GM18858 (cell line): ENCODE results near the gene PPP1R3D.
"Not testable (repeated sequence)": the region's sequence is repeated elsewhere in the genome, so short reads cannot be mapped to it uniquely, and the experiment has no call there.

Experiments
- ATAC-seq: cut with Tn5 transposase; IDR thresholded peaks from one replicate; pipeline ENCODE4 v1.9.1; 2021; ENCODE audit not compliant: unreplicated experiment

PPP1R3D gene

GRCh38 chr20:59925359-59925758 lies 14.7 kb downstream of the PPP1R3D start:
- ATAC-seq: no peak

- no peak for ATAC-seq
Observed at GRCh38 chr20:59923514-59923913, 16.6 kb downstream of the PPP1R3D start.

- ATAC-seq: no peak
Observed at GRCh38 chr20:59920944-59921343, 19.2 kb downstream of the PPP1R3D start.

- no peak for ATAC-seq
Observed at GRCh38 chr20:59912609-59913008, 27.5 kb downstream of the PPP1R3D start.

- no peak for ATAC-seq
Observed at GRCh38 chr20:59911041-59911440, 29.1 kb downstream of the PPP1R3D start.

- ATAC-seq: no peak
Observed at GRCh38 chr20:59908855-59909254, 31.2 kb downstream of the PPP1R3D start.

GRCh38 chr20:59903621-59904020 lies 36.5 kb downstream of the PPP1R3D start:
- no peak for ATAC-seq

GRCh38 chr20:59902470-59902869 lies 37.6 kb downstream of the PPP1R3D start:
- no peak for ATAC-seq

GRCh38 chr20:59895908-59896307 lies 44.2 kb downstream of the PPP1R3D start:
- no peak for ATAC-seq

GRCh38 chr20:59891581-59891980 lies 48.5 kb downstream of the PPP1R3D start:
- no peak for ATAC-seq

- ATAC-seq: not testable (repeated sequence)
Observed at GRCh38 chr20:59890035-59890434, 50.1 kb downstream of the PPP1R3D start.

GRCh38 chr20:59888050-59888449 lies 52.1 kb downstream of the PPP1R3D start:
- ATAC-seq: no peak
